HG03159 (cell line): ENCODE measurements around the gene NAPB.

Experiments
- ATAC-seq: cut with Tn5 transposase; IDR thresholded peaks from one replicate; pipeline ENCODE4 v1.9.1; 2021; ENCODE audit warnings: mild to moderate bottlenecking, moderate library complexity; ENCODE audit not compliant: unreplicated experiment

The NAPB gene

DNA sequence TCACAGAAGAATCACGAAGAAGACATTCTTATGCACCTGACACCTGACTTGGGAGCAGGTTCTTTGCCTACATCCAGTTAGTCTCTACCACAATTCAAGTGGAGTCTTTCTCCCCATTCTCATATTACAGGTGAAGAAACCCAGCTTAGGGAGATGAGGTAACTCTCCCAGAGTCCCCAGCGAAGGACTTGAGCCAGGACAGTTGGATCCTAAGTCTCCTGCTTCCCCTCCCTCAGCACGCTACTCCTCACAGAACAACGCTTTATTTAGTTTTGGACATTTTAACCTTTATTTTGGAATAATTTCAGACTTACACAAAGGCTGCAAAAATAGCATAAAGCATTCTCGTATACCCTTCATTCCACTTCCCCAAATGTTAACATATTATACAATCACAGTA is 17.4 kb upstream of the NAPB start:
- no peak for ATAC-seq

GRCh38 chr20:23437126-23437899 is 16.0 kb upstream of the NAPB start:
- no peak for ATAC-seq

GRCh38 chr20:23436681-23437080 is 15.4 kb upstream of the NAPB start:
- no peak for ATAC-seq

DNA sequence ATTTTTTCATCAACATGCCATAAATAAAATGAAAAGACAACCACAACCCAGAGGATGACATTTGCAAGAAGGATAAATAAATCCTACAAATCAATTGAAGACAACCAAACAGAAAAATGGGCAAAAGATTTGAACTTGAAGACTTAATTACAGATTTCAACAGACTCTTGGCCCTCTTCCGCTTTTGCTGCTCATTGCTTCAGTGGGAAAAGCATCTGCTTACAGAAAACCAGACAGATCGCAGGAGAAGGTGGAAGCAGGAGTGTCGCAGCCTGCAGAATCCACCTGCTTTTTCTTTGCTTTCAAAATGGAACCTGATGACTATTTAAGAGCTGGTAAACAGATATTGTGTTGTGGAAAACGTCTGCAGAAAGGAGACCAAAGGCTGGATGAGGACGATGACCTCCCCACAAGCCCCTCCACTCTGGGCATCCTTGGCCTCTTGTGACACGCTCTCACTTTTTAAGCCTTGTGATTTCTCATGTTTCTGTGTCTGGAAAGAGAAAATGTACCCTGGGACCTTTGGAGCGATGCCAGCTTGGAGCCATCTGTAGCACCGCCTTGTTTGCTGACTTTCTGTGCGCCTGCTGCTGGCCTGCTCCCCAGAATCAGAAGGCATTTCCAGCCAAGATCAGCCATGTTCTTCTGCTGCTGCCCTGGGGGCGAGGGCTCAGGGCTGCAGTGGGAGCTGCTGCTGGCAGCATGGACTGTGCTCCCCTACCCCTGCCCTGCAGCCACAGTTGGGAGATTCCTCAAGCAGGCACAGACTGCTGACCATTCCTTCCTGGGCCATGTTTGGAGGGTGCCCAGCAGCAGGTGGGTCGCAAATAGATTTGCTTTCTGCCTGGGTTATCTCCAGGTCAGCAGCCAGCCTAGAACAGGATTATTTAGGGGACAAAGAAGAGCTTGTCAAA is 14.6 kb upstream of the NAPB start:
- no peak for ATAC-seq

- ATAC-seq: no peak
Observed at GRCh38 chr20:23434521-23435313, 13.4 kb upstream of the NAPB start.

GRCh38 chr20:23433628-23434027 is 12.3 kb upstream of the NAPB start:
- no peak for ATAC-seq

DNA sequence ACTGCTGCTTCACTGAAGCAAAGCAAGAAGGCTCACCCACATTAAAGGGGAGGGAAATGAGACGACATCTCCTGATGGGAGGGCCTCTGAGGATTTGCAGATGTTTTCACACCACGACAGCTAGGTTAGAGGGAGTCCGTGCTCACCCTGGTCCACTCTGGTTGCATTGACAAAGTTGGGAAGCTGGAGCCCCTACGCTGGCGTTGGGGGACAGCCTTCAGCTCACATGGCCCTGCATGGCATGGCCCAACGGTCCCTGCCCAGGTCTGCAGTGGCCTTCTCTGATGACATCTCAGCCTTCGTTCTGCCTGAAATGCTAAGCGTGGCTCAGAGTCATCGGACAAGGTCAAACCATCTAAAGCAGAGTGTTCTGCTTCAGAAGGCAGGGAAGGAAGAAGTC is 3.8 kb upstream of the NAPB start:
- no peak for ATAC-seq

GRCh38 chr20:23419995-23420901 is 1.0 kb downstream of the NAPB start:
- ATAC-seq: no peak

DNA sequence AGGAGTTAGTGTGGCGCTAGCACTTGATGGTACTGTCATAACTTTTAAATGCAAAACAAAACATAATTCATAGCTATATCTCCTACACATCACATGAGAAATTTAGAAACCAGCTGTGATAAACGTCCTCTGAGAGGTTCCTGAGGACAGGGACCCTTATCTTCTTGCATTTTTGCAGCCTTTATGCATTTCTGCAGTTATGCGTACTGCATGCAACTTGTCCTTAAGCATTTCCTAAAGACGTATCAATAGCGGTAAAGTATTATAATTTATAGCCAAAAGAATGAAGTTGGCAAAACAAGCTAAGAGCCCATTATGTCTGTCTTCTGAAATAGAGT is 1.7 kb downstream of the NAPB start:
- ATAC-seq: no peak

DNA sequence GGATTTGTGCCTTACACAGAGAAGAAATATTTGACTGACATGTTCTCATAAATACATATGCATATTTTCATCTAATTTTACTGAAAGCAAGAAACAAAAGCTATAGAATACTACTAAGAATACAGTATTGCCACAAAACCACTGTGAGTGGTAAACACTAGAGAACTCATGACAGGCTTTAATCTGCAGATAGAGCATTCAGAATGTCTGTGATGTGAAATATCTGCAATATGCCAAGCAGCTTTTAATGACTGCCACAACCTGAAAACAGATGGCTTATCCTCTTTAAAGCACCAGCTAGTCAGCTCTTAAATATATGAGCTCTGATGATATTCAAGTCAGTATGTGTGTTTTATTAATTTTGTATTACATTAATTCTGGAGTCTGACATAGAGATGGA is 3.4 kb downstream of the NAPB start:
- no peak for ATAC-seq

DNA sequence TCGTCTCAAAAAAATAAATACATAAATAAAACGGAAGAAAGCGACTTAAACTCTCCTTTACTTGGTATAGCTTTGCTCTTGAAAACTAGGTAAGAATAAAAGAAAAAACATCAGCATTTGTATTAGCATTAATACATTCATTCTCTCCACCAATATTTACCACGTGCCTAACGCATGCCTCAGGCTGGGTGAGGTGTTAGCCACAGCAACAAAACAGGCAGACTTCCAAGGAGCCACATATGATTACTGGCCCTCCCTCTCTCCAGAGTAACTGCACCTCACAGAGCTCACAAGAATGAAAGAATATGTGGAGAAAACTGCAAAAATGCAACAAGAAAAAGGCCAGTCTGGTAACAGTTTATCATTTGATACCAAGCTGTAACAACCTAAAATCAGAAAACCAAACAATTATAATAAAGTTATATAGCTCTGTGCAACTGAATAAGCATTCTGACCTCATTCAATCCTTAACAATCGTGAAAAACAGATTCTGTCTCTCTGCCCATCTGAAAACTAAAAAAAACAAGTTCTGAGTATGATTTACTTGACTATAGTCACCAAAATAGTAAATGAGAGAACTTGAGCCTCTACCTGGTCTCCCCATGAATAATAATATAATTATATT is 5.2 kb downstream of the NAPB start:
- no peak for ATAC-seq

DNA sequence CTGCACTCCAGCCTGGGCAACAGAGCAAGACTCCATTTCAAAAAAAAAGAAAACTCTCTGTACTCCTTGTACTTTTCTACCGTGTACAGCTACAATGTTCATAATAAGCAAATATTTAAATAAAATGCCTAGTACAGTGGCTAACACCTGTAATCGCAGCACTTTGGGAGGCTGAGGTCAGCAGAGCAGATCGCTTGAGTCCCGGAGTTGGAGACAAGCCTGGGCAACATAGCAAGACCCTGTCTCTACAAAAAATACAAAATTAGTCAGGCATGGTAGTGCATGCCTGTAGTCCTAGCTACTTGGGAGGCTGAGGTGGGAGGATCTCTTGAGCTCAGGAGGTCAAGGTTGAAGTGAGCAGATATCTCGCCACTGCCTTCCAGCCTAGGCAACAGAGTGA is 5.7 kb downstream of the NAPB start:
- ATAC-seq: no peak

GRCh38 chr20:23414526-23415188 is 6.6 kb downstream of the NAPB start:
- ATAC-seq: no peak

GRCh38 chr20:23413862-23414422 is 7.3 kb downstream of the NAPB start:
- ATAC-seq: no peak

DNA sequence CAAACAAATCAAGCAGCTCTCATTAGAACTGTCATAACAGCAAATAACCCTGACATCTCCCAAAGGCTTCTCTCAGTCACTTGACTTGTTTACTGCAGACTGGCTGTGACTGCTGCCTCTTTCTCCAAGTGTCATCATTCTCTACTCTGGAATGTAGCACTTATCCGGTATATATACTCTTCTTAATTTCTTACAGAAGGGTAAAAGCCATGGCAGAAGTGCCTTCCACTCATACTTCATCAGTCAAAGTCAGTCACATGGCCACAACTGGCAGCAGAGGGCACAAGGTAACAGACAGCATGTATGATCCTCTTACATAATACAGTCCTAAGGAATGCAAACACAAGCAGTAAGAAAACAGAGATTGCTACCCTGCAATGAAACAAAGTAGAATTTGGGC is 9.3 kb downstream of the NAPB start:
- no peak for ATAC-seq

GRCh38 chr20:23410916-23411695 is 10.2 kb downstream of the NAPB start:
- ATAC-seq: no peak

DNA sequence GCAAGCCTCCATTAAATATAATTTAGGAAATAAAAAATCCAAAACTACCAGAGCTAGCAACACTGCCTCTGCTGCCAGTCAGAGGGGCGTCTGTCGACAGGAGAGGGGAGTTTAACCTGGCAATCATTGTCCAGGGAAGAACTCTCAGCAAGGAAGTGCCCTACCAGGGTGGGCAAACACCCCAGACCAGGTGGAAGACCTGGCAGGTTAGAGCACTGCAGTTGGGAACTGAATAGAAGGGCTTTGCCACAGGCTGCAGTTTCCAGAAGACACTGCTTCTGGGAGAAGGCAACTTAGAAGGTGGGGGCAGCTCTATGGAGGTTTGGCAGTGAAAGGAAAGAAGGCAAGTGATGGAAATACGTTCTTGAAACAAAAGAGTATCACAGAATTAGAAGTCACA is 11.5 kb downstream of the NAPB start:
- ATAC-seq: no peak

DNA sequence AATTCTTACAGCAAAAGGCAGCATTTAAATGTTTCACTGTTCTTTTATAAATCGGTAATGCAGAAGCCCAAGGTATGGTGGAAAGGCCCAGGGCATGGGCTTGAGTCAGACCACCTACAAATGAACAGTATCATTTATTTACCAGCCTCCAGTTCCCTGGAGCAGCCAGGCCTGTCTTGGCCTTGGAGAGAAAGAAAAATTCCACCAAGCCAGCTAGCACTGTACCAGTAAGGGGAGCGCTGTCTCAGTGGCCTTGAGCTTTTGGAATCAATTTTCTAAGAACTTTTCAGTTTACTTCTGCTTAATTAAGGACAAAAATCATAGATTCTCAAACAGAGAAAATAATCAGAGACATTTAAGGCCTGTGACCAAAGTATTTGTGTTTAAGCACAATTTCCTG is 12.3 kb downstream of the NAPB start:
- no peak for ATAC-seq
